H54 (cell line): ENCODE data around the gene USP12.
"Not testable (repeated sequence)": the region's sequence is repeated elsewhere in the genome, so short reads cannot be mapped to it uniquely, and the experiment has no call there.

ENCODE experiments used
- DNase-seq: peaks from one replicate; pipeline ENCODE4 v3.0.0; 2011; ENCODE audit warnings: low spot score, mixed read lengths; ENCODE audit not compliant: insufficient read length
- FAIRE-seq: peaks from 3 replicates; lab custom pipeline; 2011; peaks lifted over from hg19 to GRCh38; lab: Jason Lieb, UNC
- POLR2A ChIP-seq: IDR thresholded peaks from 2 replicates; pipeline ENCODE4 v1.6.1; 2011; ENCODE audit warnings: low read depth, mild to moderate bottlenecking, low read length

The USP12 gene

DNA sequence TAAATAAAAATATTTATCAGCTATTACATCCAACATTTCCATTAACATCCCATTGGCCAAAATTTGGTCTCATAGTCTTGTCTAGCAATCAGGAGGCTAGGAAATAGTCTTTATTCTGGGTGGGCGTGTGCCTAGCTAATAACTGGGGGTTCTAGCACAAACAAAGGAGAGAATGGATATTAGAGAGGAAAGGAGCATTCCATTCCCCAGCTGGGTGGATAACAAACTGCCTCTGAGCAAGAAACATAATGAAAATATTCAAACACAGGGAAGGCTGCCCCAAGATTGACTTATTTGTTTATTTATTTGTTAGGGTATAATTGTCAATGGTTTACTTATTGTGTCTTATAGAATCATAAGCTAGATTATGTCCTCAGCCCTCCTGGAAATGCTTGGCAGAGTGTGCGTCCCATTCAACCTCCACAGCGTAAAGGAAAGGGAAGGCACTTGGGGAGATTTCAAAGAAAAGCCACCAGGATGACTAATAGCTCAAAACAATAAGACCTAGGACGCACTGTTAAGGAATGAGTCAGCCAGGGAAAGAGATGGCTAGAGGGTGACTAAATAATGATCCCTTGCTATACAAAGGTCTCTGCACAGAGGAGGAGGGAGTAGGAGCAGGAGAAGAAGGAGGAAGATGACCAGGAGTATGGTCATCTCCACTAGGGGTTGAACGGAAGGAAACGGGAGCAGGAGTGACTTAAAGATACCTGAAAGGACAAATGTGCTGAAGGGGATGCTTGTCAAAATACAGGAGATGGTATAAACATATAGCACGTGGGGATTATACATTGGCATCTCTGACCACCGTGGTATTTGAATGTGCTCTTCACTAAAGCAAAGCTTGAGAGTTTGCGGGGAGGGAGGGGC lies 23.5 kb upstream of the USP12 start:
- DNase-seq = peak; percentile 60
- FAIRE-seq = peak; percentile 93
- no peak for TF ChIP-seq POLR2A

- DNase-seq (no peak), FAIRE-seq (no peak)
- TF ChIP-seq POLR2A = no peak
Observed at GRCh38 chr13:27194209-27194608, 22.6 kb upstream of the USP12 start.

DNA sequence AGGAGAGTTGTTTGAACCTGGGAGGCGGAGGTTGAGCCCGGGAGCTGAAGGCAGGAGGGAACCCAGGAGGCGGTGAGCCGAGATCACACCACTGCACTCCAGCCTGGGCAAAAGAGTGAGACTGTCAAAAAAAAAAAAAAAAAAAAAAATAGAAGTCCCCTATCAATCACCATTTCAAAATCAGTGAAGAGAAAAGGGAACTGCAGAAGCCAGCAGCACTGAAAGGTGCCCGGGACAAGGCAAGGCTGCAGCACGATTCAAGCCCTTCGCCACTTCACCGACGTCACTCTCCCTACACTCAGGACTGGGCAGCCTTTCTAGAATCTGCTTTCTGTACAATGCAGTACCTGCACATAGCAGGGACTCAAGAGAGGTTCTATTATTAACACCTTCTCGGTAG lies 21.9 kb upstream of the USP12 start:
- FAIRE-seq (no peak), DNase-seq (no peak)
- TF ChIP-seq POLR2A = no peak

GRCh38 chr13:27192973-27193372 lies 21.4 kb upstream of the USP12 start:
- TF ChIP-seq POLR2A = no peak
- FAIRE-seq (no peak), DNase-seq (no peak)

DNA sequence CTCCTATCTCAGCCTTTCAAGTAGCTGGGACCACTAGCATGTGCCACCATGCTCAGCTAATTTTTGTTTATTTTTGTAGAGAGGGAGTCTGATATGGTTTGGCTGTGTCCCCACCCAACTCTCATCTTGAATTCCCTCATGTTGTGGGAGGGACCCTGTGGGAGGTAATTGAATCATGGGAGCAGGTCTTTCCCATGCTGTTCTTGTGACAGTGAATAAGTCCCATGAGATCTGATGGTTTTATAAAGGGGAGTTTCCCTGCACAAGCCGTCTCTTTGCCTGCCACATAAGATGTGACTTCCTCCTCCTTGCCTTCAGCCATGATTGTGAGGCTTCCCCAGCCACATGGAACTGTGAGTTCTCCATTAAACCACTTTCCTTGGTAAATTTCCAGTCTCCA lies 20.8 kb upstream of the USP12 start:
- FAIRE-seq = not testable (repeated sequence)

GRCh38 chr13:27189192-27189591 lies 17.6 kb upstream of the USP12 start:
- TF ChIP-seq POLR2A = no peak
- FAIRE-seq (no peak), DNase-seq (no peak)

More for the DNA sequence above, 20.8 kb upstream of the USP12 start:
- DNase-seq = not testable (repeated sequence)

- TF ChIP-seq POLR2A = no peak
- no peak for FAIRE-seq
- no peak for DNase-seq
Observed at GRCh38 chr13:27188239-27188638, 16.6 kb upstream of the USP12 start.

- TF ChIP-seq POLR2A = no peak
- DNase-seq = no peak
- no peak for FAIRE-seq
Observed at GRCh38 chr13:27186295-27186694, 14.7 kb upstream of the USP12 start.

- no peak for TF ChIP-seq POLR2A
- FAIRE-seq (no peak), DNase-seq (no peak)
Observed at GRCh38 chr13:27183561-27184147, 12.0 kb upstream of the USP12 start.

DNA sequence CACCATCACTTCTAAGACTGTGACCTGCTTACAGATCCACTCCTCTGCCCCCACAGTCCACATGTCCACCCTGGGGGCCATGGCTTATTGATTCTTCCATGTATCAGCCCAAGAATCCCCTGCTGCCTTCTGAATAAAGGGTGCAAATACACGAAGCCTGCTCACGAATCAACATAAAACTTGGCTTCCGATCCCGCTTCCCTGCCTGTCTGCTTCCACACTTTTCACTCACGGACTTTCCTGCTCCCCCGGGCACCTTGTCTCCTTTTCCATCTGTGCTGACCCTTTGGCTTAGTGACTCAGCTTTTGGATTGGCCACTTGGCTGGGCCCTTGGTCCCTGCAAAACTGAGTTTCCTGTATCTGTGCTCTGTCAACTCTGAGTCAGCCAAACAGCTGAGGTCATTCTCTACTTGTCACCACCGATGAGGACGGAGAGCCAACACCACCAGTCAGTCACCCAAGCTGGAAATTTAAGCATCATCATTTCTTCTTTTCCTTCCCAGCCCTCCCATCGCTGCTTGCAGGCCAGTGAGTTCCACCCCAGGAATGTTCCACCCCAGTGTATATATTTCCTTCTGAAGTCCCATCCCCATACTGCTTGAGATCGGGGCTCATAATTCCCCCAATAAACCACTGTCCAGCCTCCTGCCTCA lies 11.4 kb upstream of the USP12 start:
- 0 out of 2 replicates have a peak, but pooled peaks have one; percentile 5 for TF ChIP-seq POLR2A
- FAIRE-seq (peak; percentile 57), DNase-seq (peak; percentile 51)

DNA sequence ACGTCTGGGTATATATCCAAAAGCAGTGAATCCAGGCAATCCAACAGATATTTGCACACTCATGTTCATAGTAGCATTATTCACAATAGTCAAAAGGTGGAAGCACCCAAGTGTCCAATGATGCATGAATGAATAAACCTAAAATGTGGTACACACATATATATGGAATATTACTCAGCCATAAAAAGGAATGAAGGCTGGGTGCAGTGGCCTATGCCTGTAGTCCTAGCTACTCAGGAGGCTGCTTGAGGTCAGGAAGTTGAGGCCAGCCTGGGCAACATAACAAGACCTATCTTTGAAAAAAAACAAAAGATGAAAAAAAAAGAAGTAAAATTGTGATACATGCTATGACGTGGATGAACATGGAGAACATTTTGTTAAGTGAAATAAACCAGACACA lies 10.4 kb upstream of the USP12 start:
- no peak for DNase-seq
- no peak for TF ChIP-seq POLR2A
- FAIRE-seq = no peak

- TF ChIP-seq POLR2A = no peak
- no peak for DNase-seq
- no peak for FAIRE-seq
Observed at GRCh38 chr13:27177852-27178251, 6.2 kb upstream of the USP12 start.

DNA sequence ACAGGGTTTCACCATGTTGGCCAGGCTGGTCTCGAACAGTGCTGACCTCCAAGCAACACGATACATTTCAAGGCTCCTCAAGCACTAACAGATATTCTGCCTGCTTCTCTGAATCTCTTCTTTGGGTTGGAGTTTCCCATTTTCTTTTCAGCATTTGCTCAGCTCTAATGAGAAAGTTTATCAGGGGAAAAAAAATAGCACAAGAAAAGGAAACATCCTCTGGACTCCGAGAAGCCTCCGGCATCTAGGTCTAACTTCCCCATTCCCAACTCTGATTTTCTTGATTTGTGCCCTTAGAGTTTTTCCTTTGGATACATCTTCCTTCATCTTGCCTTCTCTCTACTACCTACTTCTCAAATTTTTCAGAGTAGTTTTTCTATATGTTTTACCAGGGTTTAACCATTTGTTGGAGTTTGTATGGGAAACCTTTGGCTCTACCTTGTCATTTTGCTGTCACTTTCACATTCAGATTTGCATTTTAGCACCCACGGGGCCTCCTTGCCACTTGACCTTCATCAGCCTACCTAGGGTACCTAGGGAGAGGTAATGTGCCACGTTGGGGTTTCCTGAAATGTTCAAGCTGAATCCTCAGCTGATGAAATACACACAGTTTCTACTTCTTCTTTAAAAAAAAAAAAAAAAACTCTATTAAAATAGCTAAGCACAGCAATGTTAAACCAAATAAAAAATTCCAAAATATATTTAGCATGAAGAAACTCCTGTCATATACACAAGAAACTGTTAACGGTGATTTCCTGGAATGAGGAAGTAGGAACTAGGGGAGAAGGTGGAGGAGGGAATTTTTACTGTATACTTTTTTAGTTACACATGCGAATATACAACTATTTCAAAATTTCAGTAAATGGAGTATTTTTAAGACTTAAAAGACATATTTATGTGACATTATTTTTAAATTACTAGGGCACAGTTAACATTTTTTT lies 5.1 kb upstream of the USP12 start:
- TF ChIP-seq POLR2A = no peak
- DNase-seq (no peak), FAIRE-seq (no peak)
